Caco-2 (cell line): ENCODE data around the gene XPNPEP1. TPM values are rescaled to one million over a fixed set of nuclear protein-coding genes. Genes with fewer than 3 reads are reported as not detected.

Experiments used
- BruUV-seq: library from RNA; stranded (reverse); fragments of 400-500 nt; replicated peaks from 2 replicates; lab custom pipeline; 2021; lab: Mats Ljungman, UMichigan
- CTCF ChIA-PET: fragments of 300-600 bp; sonication (Branson Sonifier 250); formaldehyde crosslinking; loops from one replicate; lab custom pipeline; 2022; ENCODE audit warnings: antibody characterized with exemption; lab: Charles Lee
- POLR2A ChIA-PET: fragments of 300-600 bp; sonication (Branson Sonifier 250); formaldehyde crosslinking; loops from one replicate; lab custom pipeline; 2022; ENCODE audit warnings: antibody characterized with exemption; lab: Charles Lee
- DNase-seq, 2 experiments: peaks; one replicate each; pipeline versions ENCODE4 v3.0.0 to v3.0.0-alpha.2; 2020 to 2022
- H3K27me3 ChIP-seq: replicated peaks from 2 replicates; pipeline ENCODE4 v1.6.0; 2011; ENCODE audit warnings: low read length; ENCODE audit not compliant: control insufficient read depth, insufficient read depth
- H3K36me3 ChIP-seq: 2 replicates; pipeline ENCODE4 v1.5.1; 2011; ENCODE audit warnings: low read length; ENCODE audit not compliant: control insufficient read depth, insufficient read depth
- H3K4me1 ChIP-seq: fragments of 250-450 bp; sonication (Bioruptor Pico); 2 replicates; pipeline ENCODE4 v1.5.1; 2020; ENCODE audit warnings: mild to moderate bottlenecking
- H3K4me3 ChIP-seq: 2 replicates; pipeline ENCODE4 v1.5.1; 2011; ENCODE audit warnings: low read depth, mild to moderate bottlenecking, control low read depth, low read length
- H3K9me3 ChIP-seq: fragments of 250-450 bp; sonication (Bioruptor Pico); 2 replicates; pipeline ENCODE4 v1.5.1; 2020; ENCODE audit warnings: mild to moderate bottlenecking, moderate library complexity
- H3K27ac Mint-ChIP-seq: one replicate; pipeline ENCODE4 v1.8.0; 2022; ENCODE audit warnings: mixed read lengths; ENCODE audit not compliant: unreplicated experiment
- H3K27me3 Mint-ChIP-seq: one replicate; pipeline ENCODE4 v1.8.0; 2022; ENCODE audit warnings: mixed read lengths; ENCODE audit not compliant: insufficient read depth, unreplicated experiment
- H3K36me3 Mint-ChIP-seq: one replicate; pipeline ENCODE4 v1.8.0; 2022; ENCODE audit warnings: mild to moderate bottlenecking, mixed read lengths; ENCODE audit not compliant: insufficient read depth, unreplicated experiment
- H3K4me1 Mint-ChIP-seq: one replicate; pipeline ENCODE4 v1.8.0; 2022; ENCODE audit warnings: low read depth, mixed read lengths; ENCODE audit not compliant: unreplicated experiment
- H3K4me3 Mint-ChIP-seq: one replicate; pipeline ENCODE4 v1.8.0; 2022; ENCODE audit warnings: mild to moderate bottlenecking, moderate library complexity, mixed read lengths; ENCODE audit not compliant: unreplicated experiment
- H3K9me3 Mint-ChIP-seq: one replicate; pipeline ENCODE4 v1.8.0; 2022; ENCODE audit warnings: mixed read lengths; ENCODE audit not compliant: unreplicated experiment
- CTCF ChIP-seq, 2 experiments: fragments of 200-600 bp in 1 of 2; IDR thresholded peaks; 1 replicate in 1 of 2; 2 replicates in 1 of 2; pipeline versions ENCODE4 v1.5.1 to v1.8.0; 2011 to 2022; ENCODE audit warnings: antibody characterized with exemption in 1 of 2, control low read depth in 1 of 2, inconsistent platforms in 1 of 2, low read depth in 1 of 2, low read length in 1 of 2, mild to moderate bottlenecking in 1 of 2, moderate library complexity in 1 of 2; ENCODE audit not compliant: insufficient read depth in 1 of 2, severe bottlenecking in 1 of 2, unreplicated experiment in 1 of 2
- intact Hi-C: fragments of 100-400 bp; cut with micrococcal nuclease; formaldehyde crosslinking; loops from one replicate; pipeline ENCODE4 v1.10.0; 2022; ENCODE audit not compliant: unreplicated experiment
- total RNA-seq: library from RNA; stranded (reverse); gene quantifications from 2 replicates; pipeline ENCODE4 v1.2.3, GENCODE V29; 2022

XPNPEP1 gene
- total RNA-seq, 1 experiment from 2014 or later = 92.4 TPM

GRCh38 chr10:109895095-109895818 is 28.1 kb downstream of the XPNPEP1 start:
- Histone ChIP-seq H3K36me3 (peaks cover 3% of the 10 kb centered on the region), H3K4me1 (no peaks in the 10 kb centered on the region), H3K9me3 (no peaks in the 10 kb centered on the region), H3K4me3 (no peak overlapping the region), H3K27me3 (no peaks in the 10 kb centered on the region)
- DNase-seq = no peak
- Mint-ChIP-seq H3K36me3 (peaks cover 48% of the 10 kb centered on the region), H3K9me3 (no peaks in the 10 kb centered on the region), H3K27ac (peak overlapping the region; percentile 7), H3K4me1 (peaks cover 9% of the 10 kb centered on the region), H3K4me3 (no peak overlapping the region), H3K27me3 (no peaks in the 10 kb centered on the region)
- intact Hi-C loops = no loop called here
- TF ChIP-seq CTCF (IDR thresholded peaks at IDR 0.05; ENCODE audit: insufficient read depth in 1 of 2, low read depth in 1 of 2, low read length in 1 of 2, severe bottlenecking in 1 of 2, unreplicated experiment in 1 of 2) = no peak
- CTCF ChIA-PET = no interaction called here
- POLR2A ChIA-PET = no interaction called here
- no TSS peak for BruUV-seq

GRCh38 chr10:109894516-109894915 is 28.8 kb downstream of the XPNPEP1 start:
- H3K9me3 Mint-ChIP-seq = no peaks in the 10 kb centered on the region
- intact Hi-C loops = no loop called here
- DNase-seq = no peak
- no peaks in the 10 kb centered on the region for H3K27me3 Mint-ChIP-seq
- TF ChIP-seq CTCF (IDR thresholded peaks at IDR 0.05; ENCODE audit: insufficient read depth in 1 of 2, low read depth in 1 of 2, low read length in 1 of 2, severe bottlenecking in 1 of 2, unreplicated experiment in 1 of 2) = no peak
- POLR2A ChIA-PET = no interaction called here
- BruUV-seq = no TSS peak
- peaks cover 7% of the 10 kb centered on the region for H3K4me1 Mint-ChIP-seq
- Histone ChIP-seq H3K27me3 (no peaks in the 10 kb centered on the region), H3K36me3 (peaks cover 3% of the 10 kb centered on the region), H3K9me3 (no peaks in the 10 kb centered on the region), H3K4me3 (no peak overlapping the region), H3K4me1 (no peaks in the 10 kb centered on the region)
- no peak overlapping the region for H3K27ac Mint-ChIP-seq
- H3K4me3 Mint-ChIP-seq = no peak overlapping the region
- CTCF ChIA-PET = no interaction called here
- peaks cover 47% of the 10 kb centered on the region for H3K36me3 Mint-ChIP-seq

GRCh38 chr10:109893386-109893785 is 29.9 kb downstream of the XPNPEP1 start:
- no TSS peak for BruUV-seq
- Histone ChIP-seq H3K27me3 (no peaks in the 10 kb centered on the region), H3K9me3 (no peaks in the 10 kb centered on the region), H3K4me3 (no peak overlapping the region), H3K4me1 (no peaks in the 10 kb centered on the region), H3K36me3 (peaks cover 3% of the 10 kb centered on the region)
- no peak for TF ChIP-seq CTCF (IDR thresholded peaks at IDR 0.05; ENCODE audit: insufficient read depth in 1 of 2, low read depth in 1 of 2, low read length in 1 of 2, severe bottlenecking in 1 of 2, unreplicated experiment in 1 of 2)
- intact Hi-C loops = no loop called here
- Mint-ChIP-seq H3K4me1 (peaks cover 7% of the 10 kb centered on the region), H3K9me3 (no peaks in the 10 kb centered on the region), H3K27ac (no peak overlapping the region), H3K27me3 (no peaks in the 10 kb centered on the region), H3K4me3 (no peak overlapping the region), H3K36me3 (peaks cover 44% of the 10 kb centered on the region)
- ChIA-PET POLR2A (no interaction called here), CTCF (interaction anchor here (2.3 kb wide), 1 partner anchor 9 kb away, joined by 8 read pairs; no protein-coding TSS in a partner anchor)
- no peak for DNase-seq
